ENCODE data around the gene BNC2.

BNC2 gene

DNA sequence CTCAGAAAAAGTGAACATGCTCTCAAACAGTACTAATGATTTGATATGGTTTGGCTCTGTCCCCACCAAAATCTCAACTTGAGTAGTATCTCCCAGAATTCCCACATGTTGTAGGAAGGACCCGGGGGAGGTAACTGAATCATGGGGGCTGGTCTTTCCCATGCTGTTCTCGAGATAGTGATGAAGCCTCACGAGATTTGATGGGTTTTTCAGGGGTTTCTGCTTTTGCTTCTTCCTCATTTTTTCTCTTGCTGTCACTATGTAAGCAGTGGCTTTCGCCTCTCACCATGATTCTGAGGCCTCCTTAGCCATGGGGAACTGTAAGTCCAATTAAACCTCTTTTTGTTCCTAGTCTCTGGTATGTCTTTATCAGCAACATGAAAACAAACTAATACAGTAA lies 401.3 kb downstream of the BNC2 start:
- DNase-seq = no peak
- no peak overlapping the region for H3K9ac ChIP-seq (ENCODE audit: low read length)
- no peaks in the 10 kb centered on the region for H3K36me3 ChIP-seq (replicated peaks; ENCODE audit: insufficient read depth, low read length)
- no peaks in the 10 kb centered on the region for H3F3A ChIP-seq (ENCODE audit: insufficient read depth, low read length)
- H4K20me1 ChIP-seq (ENCODE audit: insufficient read depth, low read length) = no peaks in the 10 kb centered on the region
- H3K79me2 ChIP-seq (ENCODE audit: low read length) = no peaks in the 10 kb centered on the region
- no peak overlapping the region for H3K27ac ChIP-seq (ENCODE audit: low read length)
- H3K4me3 ChIP-seq (ENCODE audit: low read length) = no peak overlapping the region
- H3K9me2 ChIP-seq (replicated peaks; ENCODE audit: insufficient read depth, low read length) = no peaks in the 10 kb centered on the region
- no peak for TF ChIP-seq EZH2phosphoT487 (IDR thresholded peaks at IDR 0.05; ENCODE audit: low read length)
- TF ChIP-seq, protein P1, sequence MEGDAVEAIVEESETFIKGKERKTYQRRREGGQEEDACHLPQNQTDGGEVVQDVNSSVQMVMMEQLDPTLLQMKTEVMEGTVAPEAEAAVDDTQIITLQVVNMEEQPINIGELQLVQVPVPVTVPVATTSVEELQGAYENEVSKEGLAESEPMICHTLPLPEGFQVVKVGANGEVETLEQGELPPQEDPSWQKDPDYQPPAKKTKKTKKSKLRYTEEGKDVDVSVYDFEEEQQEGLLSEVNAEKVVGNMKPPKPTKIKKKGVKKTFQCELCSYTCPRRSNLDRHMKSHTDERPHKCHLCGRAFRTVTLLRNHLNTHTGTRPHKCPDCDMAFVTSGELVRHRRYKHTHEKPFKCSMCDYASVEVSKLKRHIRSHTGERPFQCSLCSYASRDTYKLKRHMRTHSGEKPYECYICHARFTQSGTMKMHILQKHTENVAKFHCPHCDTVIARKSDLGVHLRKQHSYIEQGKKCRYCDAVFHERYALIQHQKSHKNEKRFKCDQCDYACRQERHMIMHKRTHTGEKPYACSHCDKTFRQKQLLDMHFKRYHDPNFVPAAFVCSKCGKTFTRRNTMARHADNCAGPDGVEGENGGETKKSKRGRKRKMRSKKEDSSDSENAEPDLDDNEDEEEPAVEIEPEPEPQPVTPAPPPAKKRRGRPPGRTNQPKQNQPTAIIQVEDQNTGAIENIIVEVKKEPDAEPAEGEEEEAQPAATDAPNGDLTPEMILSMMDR (IDR thresholded peaks at IDR 0.05; ENCODE audit: low read length) = no peak
- no peak for TF ChIP-seq EZH2 (optimal IDR thresholded peaks at IDR 0.05; ENCODE audit: low read depth, low read length)
- H3K4me1 ChIP-seq (ENCODE audit: low read length) = no peaks in the 10 kb centered on the region
- H3K4me2 ChIP-seq (ENCODE audit: low read depth, low read length) = no peak overlapping the region
- no peak overlapping the region for H2AFZ ChIP-seq (ENCODE audit: low read length)
- H3K27me3 ChIP-seq (replicated peaks; ENCODE audit: insufficient read depth, low read length) = no peaks in the 10 kb centered on the region
- H3K9me3 ChIP-seq (replicated peaks; ENCODE audit: insufficient read depth, low read length) = no peaks in the 10 kb centered on the region

DNA sequence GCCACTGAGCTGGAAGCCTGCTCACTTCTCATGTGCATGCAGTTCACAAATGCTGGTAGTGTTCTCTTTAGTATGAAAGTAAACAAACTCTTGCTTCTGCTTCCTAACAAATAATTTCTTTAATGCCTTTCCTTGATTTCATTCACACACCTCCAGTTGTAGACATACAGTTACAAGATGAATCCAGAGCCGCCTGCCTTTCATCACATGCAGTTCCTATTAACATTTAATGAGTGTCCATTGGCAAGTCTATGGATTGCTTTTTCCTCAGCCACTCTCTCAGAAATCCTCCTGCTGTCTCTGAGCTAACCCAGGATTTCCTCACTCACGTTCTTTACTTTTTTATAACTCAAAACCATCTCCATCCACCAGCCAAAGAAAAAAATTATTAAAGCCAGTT lies 408.6 kb downstream of the BNC2 start:
- DNase-seq = no peak
- peaks cover 20% of the 10 kb centered on the region for H3K4me1 ChIP-seq (ENCODE audit: low read length)
- H3K27me3 ChIP-seq (replicated peaks; ENCODE audit: insufficient read depth, low read length) = no peaks in the 10 kb centered on the region
- H3K9me2 ChIP-seq (replicated peaks; ENCODE audit: insufficient read depth, low read length) = no peaks in the 10 kb centered on the region
- no peak overlapping the region for H3K9ac ChIP-seq (ENCODE audit: low read length)
- no peaks in the 10 kb centered on the region for H3K79me2 ChIP-seq (ENCODE audit: low read length)
- no peak overlapping the region for H3K4me3 ChIP-seq (ENCODE audit: low read length)
- H3K4me2 ChIP-seq (ENCODE audit: low read depth, low read length) = no peak overlapping the region
- no peaks in the 10 kb centered on the region for H3K9me3 ChIP-seq (replicated peaks; ENCODE audit: insufficient read depth, low read length)
- H3F3A ChIP-seq (ENCODE audit: insufficient read depth, low read length) = peaks cover 16% of the 10 kb centered on the region
- no peaks in the 10 kb centered on the region for H4K20me1 ChIP-seq (ENCODE audit: insufficient read depth, low read length)
- H2AFZ ChIP-seq (ENCODE audit: low read length) = no peak overlapping the region
- H3K36me3 ChIP-seq (replicated peaks; ENCODE audit: insufficient read depth, low read length) = no peaks in the 10 kb centered on the region
- no peak for TF ChIP-seq EZH2phosphoT487 (IDR thresholded peaks at IDR 0.05; ENCODE audit: low read length)
- TF ChIP-seq, protein P1 (IDR thresholded peaks at IDR 0.05; ENCODE audit: low read length) = no peak
- no peak for TF ChIP-seq EZH2 (optimal IDR thresholded peaks at IDR 0.05; ENCODE audit: low read depth, low read length)
- H3K27ac ChIP-seq (ENCODE audit: low read length) = no peak overlapping the region

GRCh38 chr9:16461137-16461840 lies 409.2 kb downstream of the BNC2 start:
- H3K9me2 ChIP-seq (replicated peaks; ENCODE audit: insufficient read depth, low read length) = no peaks in the 10 kb centered on the region
- H3K9me3 ChIP-seq (replicated peaks; ENCODE audit: insufficient read depth, low read length) = no peaks in the 10 kb centered on the region
- H3K36me3 ChIP-seq (replicated peaks; ENCODE audit: insufficient read depth, low read length) = no peaks in the 10 kb centered on the region
- H4K20me1 ChIP-seq (ENCODE audit: insufficient read depth, low read length) = no peaks in the 10 kb centered on the region
- H3K4me2 ChIP-seq (ENCODE audit: low read depth, low read length) = no peak overlapping the region
- no peak overlapping the region for H3K27ac ChIP-seq (ENCODE audit: low read length)
- no peaks in the 10 kb centered on the region for H3K27me3 ChIP-seq (replicated peaks; ENCODE audit: insufficient read depth, low read length)
- H3K4me1 ChIP-seq (ENCODE audit: low read length) = peaks cover 20% of the 10 kb centered on the region
- no peak overlapping the region for H3K4me3 ChIP-seq (ENCODE audit: low read length)
- peaks cover 16% of the 10 kb centered on the region for H3F3A ChIP-seq (ENCODE audit: insufficient read depth, low read length)
- no peak overlapping the region for H3K9ac ChIP-seq (ENCODE audit: low read length)
- no peaks in the 10 kb centered on the region for H3K79me2 ChIP-seq (ENCODE audit: low read length)
- no peak for DNase-seq
- TF ChIP-seq EZH2 (optimal IDR thresholded peaks at IDR 0.05; ENCODE audit: low read depth, low read length) = no peak
- TF ChIP-seq, protein P1 (IDR thresholded peaks at IDR 0.05; ENCODE audit: low read length) = no peak
- TF ChIP-seq EZH2phosphoT487 (IDR thresholded peaks at IDR 0.05; ENCODE audit: low read length) = no peak
- H2AFZ ChIP-seq (ENCODE audit: low read length) = no peak overlapping the region

Measured in MM.1S (cell line).